HepG2 (cell line): ENCODE data around the gene ASXL1. TPM values are rescaled to one million over a fixed set of nuclear protein-coding genes. Genes with fewer than 3 reads are reported as not detected.

Experiments used
- ATF7-NPFF ChIP-seq: sonication (generic); formaldehyde crosslinking; IDR thresholded peaks from 2 replicates; pipeline ENCODE4 v1.8.1; 2023; ENCODE audit warnings: mild to moderate bottlenecking, low read depth, missing genetic modification reagents, moderate library complexity
- CBX1 ChIP-seq: IDR thresholded peaks from one replicate; pipeline ENCODE4 v1.6.1; 2016; ENCODE audit warnings: antibody characterized with exemption, low read depth
- ETV5 ChIP-seq: IDR thresholded peaks from 2 replicates; pipeline ENCODE4 v1.6.1; 2018; ENCODE audit warnings: missing biosample characterization, missing genetic modification reagents, inconsistent platforms, borderline replicate concordance
- FOXO1 ChIP-seq: sonication (generic); formaldehyde crosslinking; IDR thresholded peaks from 2 replicates; pipeline ENCODE4 v1.4.0; 2020; ENCODE audit warnings: missing genetic modification reagents
- IRX3 ChIP-seq: sonication (generic); formaldehyde crosslinking; IDR thresholded peaks from 2 replicates; pipeline ENCODE4 v1.8.1; 2023; ENCODE audit warnings: mild to moderate bottlenecking, low read depth, missing genetic modification reagents, borderline replicate concordance
- KLF16 ChIP-seq, 2 experiments: sonication (generic) in 1 of 2; formaldehyde crosslinking in 1 of 2; IDR thresholded peaks; 2 replicates each; pipeline versions ENCODE4 v1.6.1 to v1.8.0; 2016 to 2023; ENCODE audit warnings: missing genetic modification reagents in 2 of 2, missing compliant biosample characterization in 1 of 2
- KLF6 ChIP-seq: IDR thresholded peaks from 2 replicates; pipeline ENCODE4 v1.8.0; 2016; ENCODE audit warnings: missing biosample characterization, missing genetic modification reagents
- MBD4 ChIP-seq: IDR thresholded peaks from 2 replicates; pipeline ENCODE4 v1.6.1; 2012; ENCODE audit warnings: low read length, inconsistent platforms, borderline replicate concordance
- MEIS1 ChIP-seq: sonication (generic); formaldehyde crosslinking; IDR thresholded peaks from 2 replicates; pipeline ENCODE4 v1.9.0; 2021; ENCODE audit warnings: mild to moderate bottlenecking, missing genetic modification reagents, moderate library complexity, borderline replicate concordance
- PCBP1 ChIP-seq: fragments of 200-400 bp; formaldehyde crosslinking; IDR thresholded peaks from 2 replicates; pipeline ENCODE4 v1.6.1; 2017; ENCODE audit warnings: mild to moderate bottlenecking, low read depth, low read length, borderline replicate concordance
- PRPF4 ChIP-seq: fragments of 200-400 bp; formaldehyde crosslinking; IDR thresholded peaks from 2 replicates; pipeline ENCODE4 v1.6.1; 2016; ENCODE audit warnings: low read length, low read depth; ENCODE audit not compliant: poor library complexity, severe bottlenecking
- SPEN ChIP-seq: sonication (generic); formaldehyde crosslinking; IDR thresholded peaks from 2 replicates; pipeline ENCODE4 v1.5.1; 2020; ENCODE audit warnings: low read depth, mild to moderate bottlenecking, missing genetic modification reagents
- TCF7L2 ChIP-seq: IDR thresholded peaks from 2 replicates; pipeline ENCODE4 v1.6.1; 2011; ENCODE audit warnings: mild to moderate bottlenecking, low read depth, low read length, moderate library complexity
- WIZ ChIP-seq: sonication (generic); formaldehyde crosslinking; IDR thresholded peaks from 2 replicates; pipeline ENCODE4 v1.5.1; 2020; ENCODE audit warnings: mild to moderate bottlenecking, missing genetic modification reagents
- ZBTB1 ChIP-seq: sonication (generic); formaldehyde crosslinking; IDR thresholded peaks from 2 replicates; pipeline ENCODE4 v1.4.0; 2020; ENCODE audit warnings: missing genetic modification reagents, borderline replicate concordance
- ZFP1 ChIP-seq: IDR thresholded peaks from 2 replicates; pipeline ENCODE4 v1.6.1; 2016
- ZFP36L1 ChIP-seq: sonication (generic); formaldehyde crosslinking; IDR thresholded peaks from 2 replicates; pipeline ENCODE4 v1.8.0; 2022; ENCODE audit warnings: mild to moderate bottlenecking, missing genetic modification reagents, moderate library complexity
- ZFYVE20 ChIP-seq: sonication (generic); formaldehyde crosslinking; IDR thresholded peaks from 2 replicates; pipeline ENCODE4 v1.8.0; 2023; ENCODE audit warnings: low read depth, mild to moderate bottlenecking, moderate library complexity, missing genetic modification reagents, borderline replicate concordance
- ZNF232 ChIP-seq: sonication (generic); formaldehyde crosslinking; IDR thresholded peaks from 2 replicates; pipeline ENCODE4 v1.4.0; 2020; ENCODE audit warnings: missing genetic modification reagents, borderline replicate concordance
- ZNF253 ChIP-seq: sonication (generic); formaldehyde crosslinking; IDR thresholded peaks from 2 replicates; pipeline ENCODE4 v1.8.0; 2022; ENCODE audit warnings: mild to moderate bottlenecking, missing genetic modification reagents, borderline replicate concordance
- ZNF264 ChIP-seq: sonication (generic); formaldehyde crosslinking; IDR thresholded peaks from 2 replicates; pipeline ENCODE4 v1.4.0; 2020; ENCODE audit warnings: missing genetic modification reagents
- ZNF282 ChIP-seq: fragments of 450-650 bp; IDR thresholded peaks from 2 replicates; pipeline ENCODE4 v1.6.1; 2018; ENCODE audit not compliant: partially characterized antibody
- ZNF773 ChIP-seq: sonication (generic); formaldehyde crosslinking; IDR thresholded peaks from 2 replicates; pipeline ENCODE4 v1.4.0; 2020; ENCODE audit warnings: missing genetic modification reagents, borderline replicate concordance
- ZSCAN9 ChIP-seq: IDR thresholded peaks from 2 replicates; pipeline ENCODE4 v1.6.1; 2016; ENCODE audit warnings: borderline replicate concordance
- polyA plus RNA-seq, 8 experiments: library from polyadenylated mRNA; depleted of rRNA in 3 of 8; stranded (reverse) in 7 of 8; unstranded in 1 of 8; fragments of >200 nt; fragmentation: Illumina TruSeq in 4 of 8; extraction: Trizol in 4 of 8; gene quantifications; 2 replicates each; pipeline versions ENCODE4 v1.2.1 to v1.2.3, GENCODE V29; 2011 to 2016; ENCODE audit warnings: low read depth in 4 of 8, missing spikeins in 1 of 8, mixed read lengths in 1 of 8; ENCODE audit not compliant: insufficient read depth in 1 of 8
- total RNA-seq, 5 experiments: library from RNA; depleted of rRNA; stranded (reverse); fragments of >200 nt; fragmentation: Illumina TruSeq; extraction: Trizol; gene quantifications; 2 replicates each; pipeline ENCODE4 v1.2.3, GENCODE V29; 2016; ENCODE audit warnings: low read depth in 1 of 5
- TF ChIP-seq, protein P1 (sequence below): sonication (generic); formaldehyde crosslinking; IDR thresholded peaks from 2 replicates; pipeline ENCODE4 v1.4.0; 2020; ENCODE audit warnings: mild to moderate bottlenecking, low read depth, missing genetic modification reagents
- TF ChIP-seq, protein P2 (sequence below): sonication (generic); formaldehyde crosslinking; conservative IDR thresholded peaks from 2 replicates; pipeline ENCODE4 v1.4.0; 2020; ENCODE audit warnings: missing genetic modification reagents
- TF ChIP-seq, protein P3 (sequence below): sonication (generic); formaldehyde crosslinking; IDR thresholded peaks from 2 replicates; pipeline ENCODE4 v1.9.0; 2021; ENCODE audit warnings: missing genetic modification reagents, mild to moderate bottlenecking, borderline replicate concordance
- TF ChIP-seq, protein P4 (sequence below): IDR thresholded peaks from 2 replicates; pipeline ENCODE4 v1.6.1; 2012; ENCODE audit warnings: low read depth, low read length, improper control_type of control experiment

Gene ASXL1
- total and polyA plus RNA-seq, 2 of the 13 experiments (the other 11 are each of a cell fraction or from before 2014, with no cell fraction given) = 62.1 to 74.8 TPM

DNA sequence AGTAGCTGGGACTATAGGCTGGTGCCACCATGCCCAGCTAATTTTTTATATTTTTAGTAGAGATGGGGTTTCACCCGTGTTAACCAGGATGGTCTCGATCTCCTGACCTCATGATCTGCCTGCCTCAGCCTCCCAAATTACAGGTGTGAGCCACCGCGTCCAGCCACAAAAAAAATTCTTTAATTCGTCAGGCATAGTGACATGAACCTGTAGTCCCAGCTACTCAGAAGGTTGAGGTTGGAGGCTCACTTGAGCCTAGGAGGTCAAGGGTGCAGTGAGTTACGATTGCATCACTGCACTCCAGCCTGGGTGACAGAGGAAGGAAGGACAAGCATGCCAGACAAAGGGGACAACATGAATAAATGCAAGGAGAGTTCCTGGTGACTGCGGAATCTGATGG, 19.5 kb upstream of the ASXL1 start (continued):
- TF ChIP-seq MBD4 (no peak), ZFP36L1 (CRISPR knock-in tag) (no peak), ZSCAN9 (no peak), ZNF282 (no peak), PCBP1 (no peak), ZNF232 (CRISPR knock-in tag) (no peak), ETV5 (CRISPR knock-in tag) (peak; percentile 21; the same call in 1 of the 2 replicates), PRPF4 (no peak), ZNF773 (CRISPR knock-in tag) (no peak), ZNF264 (no peak), ATF7-NPFF (no peak), IRX3 (CRISPR knock-in tag) (no peak), FOXO1 (CRISPR knock-in tag) (no peak), SPEN (no peak), ZBTB1 (CRISPR knock-in tag) (no peak), CBX1 (no peak), MEIS1 (CRISPR knock-in tag) (no peak), WIZ (CRISPR knock-in tag) (no peak; the same call in 1 of the 2 replicates), ZFYVE20 (no peak), KLF16 (CRISPR knock-in tag; IDR thresholded peaks at IDR 0.05) (no peak), ZFP1 (no peak), KLF6 (CRISPR knock-in tag) (0 out of 2 replicates have a peak, but pooled peaks have one; percentile 20), TCF7L2 (no peak), ZNF253 (CRISPR knock-in tag) (no peak)
- TF ChIP-seq, protein P1, sequence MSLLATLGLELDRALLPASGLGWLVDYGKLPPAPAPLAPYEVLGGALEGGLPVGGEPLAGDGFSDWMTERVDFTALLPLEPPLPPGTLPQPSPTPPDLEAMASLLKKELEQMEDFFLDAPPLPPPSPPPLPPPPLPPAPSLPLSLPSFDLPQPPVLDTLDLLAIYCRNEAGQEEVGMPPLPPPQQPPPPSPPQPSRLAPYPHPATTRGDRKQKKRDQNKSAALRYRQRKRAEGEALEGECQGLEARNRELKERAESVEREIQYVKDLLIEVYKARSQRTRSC (CRISPR knock-in tag) = peak; percentile 19; the same call in 1 of the 2 replicates
- TF ChIP-seq, protein P2, sequence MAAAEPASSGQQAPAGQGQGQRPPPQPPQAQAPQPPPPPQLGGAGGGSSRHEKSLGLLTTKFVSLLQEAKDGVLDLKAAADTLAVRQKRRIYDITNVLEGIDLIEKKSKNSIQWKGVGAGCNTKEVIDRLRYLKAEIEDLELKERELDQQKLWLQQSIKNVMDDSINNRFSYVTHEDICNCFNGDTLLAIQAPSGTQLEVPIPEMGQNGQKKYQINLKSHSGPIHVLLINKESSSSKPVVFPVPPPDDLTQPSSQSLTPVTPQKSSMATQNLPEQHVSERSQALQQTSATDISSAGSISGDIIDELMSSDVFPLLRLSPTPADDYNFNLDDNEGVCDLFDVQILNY (CRISPR knock-in tag) = no peak
- TF ChIP-seq, protein P3, sequence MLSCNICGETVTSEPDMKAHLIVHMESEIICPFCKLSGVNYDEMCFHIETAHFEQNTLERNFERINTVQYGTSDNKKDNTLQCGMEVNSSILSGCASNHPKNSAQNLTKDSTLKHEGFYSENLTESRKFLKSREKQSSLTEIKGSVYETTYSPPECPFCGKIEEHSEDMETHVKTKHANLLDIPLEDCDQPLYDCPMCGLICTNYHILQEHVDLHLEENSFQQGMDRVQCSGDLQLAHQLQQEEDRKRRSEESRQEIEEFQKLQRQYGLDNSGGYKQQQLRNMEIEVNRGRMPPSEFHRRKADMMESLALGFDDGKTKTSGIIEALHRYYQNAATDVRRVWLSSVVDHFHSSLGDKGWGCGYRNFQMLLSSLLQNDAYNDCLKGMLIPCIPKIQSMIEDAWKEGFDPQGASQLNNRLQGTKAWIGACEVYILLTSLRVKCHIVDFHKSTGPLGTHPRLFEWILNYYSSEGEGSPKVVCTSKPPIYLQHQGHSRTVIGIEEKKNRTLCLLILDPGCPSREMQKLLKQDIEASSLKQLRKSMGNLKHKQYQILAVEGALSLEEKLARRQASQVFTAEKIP (CRISPR knock-in tag) = no peak
- TF ChIP-seq, protein P4, sequence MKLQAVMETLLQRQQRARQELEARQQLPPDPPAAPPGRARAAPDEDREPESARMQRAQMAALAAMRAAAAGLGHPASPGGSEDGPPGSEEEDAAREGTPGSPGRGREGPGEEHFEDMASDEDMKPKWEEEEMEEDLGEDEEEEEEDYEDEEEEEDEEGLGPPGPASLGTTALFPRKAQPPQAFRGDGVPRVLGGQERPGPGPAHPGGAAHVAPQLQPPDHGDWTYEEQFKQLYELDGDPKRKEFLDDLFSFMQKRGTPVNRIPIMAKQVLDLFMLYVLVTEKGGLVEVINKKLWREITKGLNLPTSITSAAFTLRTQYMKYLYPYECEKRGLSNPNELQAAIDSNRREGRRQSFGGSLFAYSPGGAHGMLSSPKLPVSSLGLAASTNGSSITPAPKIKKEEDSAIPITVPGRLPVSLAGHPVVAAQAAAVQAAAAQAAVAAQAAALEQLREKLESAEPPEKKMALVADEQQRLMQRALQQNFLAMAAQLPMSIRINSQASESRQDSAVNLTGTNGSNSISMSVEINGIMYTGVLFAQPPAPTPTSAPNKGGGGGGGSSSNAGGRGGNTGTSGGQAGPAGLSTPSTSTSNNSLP = no peak
